K562 (cell line): ENCODE results near the gene RNASET2. TPM values are rescaled to one million over a fixed set of nuclear protein-coding genes. Genes with fewer than 3 reads are reported as not detected.

Source experiments
- ARHGAP35 ChIP-seq: fragments of 450-650 bp; IDR thresholded peaks from 2 replicates; pipeline ENCODE4 v1.6.1; 2018; ENCODE audit not compliant: partially characterized antibody
- CEBPB ChIP-seq: fragments of 450-650 bp; IDR thresholded peaks from 2 replicates; pipeline ENCODE4 v1.6.1; 2016; ENCODE audit warnings: missing genetic modification characterization, missing compliant biosample characterization
- EGR1 ChIP-seq: fragments of 450-650 bp; conservative IDR thresholded peaks from 2 replicates; pipeline ENCODE4 v1.6.1; 2017; ENCODE audit warnings: mild to moderate bottlenecking
- ETS2 ChIP-seq: IDR thresholded peaks from 2 replicates; pipeline ENCODE4 v1.6.1; 2016; ENCODE audit warnings: borderline replicate concordance, missing genetic modification characterization, mild to moderate bottlenecking, moderate library complexity, missing compliant biosample characterization; ENCODE audit not compliant: poor library complexity, severe bottlenecking
- HNRNPH1 ChIP-seq: fragments of 200-400 bp; formaldehyde crosslinking; optimal IDR thresholded peaks from 2 replicates; pipeline ENCODE3; 2017; ENCODE audit warnings: low read depth, mild to moderate bottlenecking, low read length, moderate library complexity
- KAT8 ChIP-seq: fragments of 450-650 bp; IDR thresholded peaks from 2 replicates; pipeline ENCODE4 v1.6.1; 2016; ENCODE audit warnings: low read depth, mild to moderate bottlenecking
- LCOR ChIP-seq: sonication (generic); formaldehyde crosslinking; IDR thresholded peaks from 2 replicates; pipeline ENCODE4 v1.8.0; 2022; ENCODE audit warnings: mild to moderate bottlenecking, missing genetic modification reagents
- NBN ChIP-seq: fragments of 450-650 bp; IDR thresholded peaks from 2 replicates; pipeline ENCODE4 v1.6.1; 2016; ENCODE audit warnings: low read depth, mild to moderate bottlenecking
- NFRKB ChIP-seq: fragments of 450-650 bp; IDR thresholded peaks from 2 replicates; pipeline ENCODE4 v1.6.1; 2016; ENCODE audit warnings: low read depth
- NFYB ChIP-seq: IDR thresholded peaks from 2 replicates; pipeline ENCODE4 v1.6.1; 2011; ENCODE audit warnings: mild to moderate bottlenecking, moderate library complexity; ENCODE audit not compliant: insufficient read length; ENCODE audit errors: extremely low read depth
- NR2C2 ChIP-seq, 2 experiments: fragments of 200-800 bp in 1 of 2; sonication (Bioruptor generic) in 1 of 2; sonication (generic) in 1 of 2; formaldehyde crosslinking in 1 of 2; IDR thresholded peaks; 2 replicates each; pipeline versions ENCODE4 v1.6.1 to v1.8.0; 2016 to 2022; ENCODE audit warnings: mild to moderate bottlenecking in 1 of 2, missing compliant biosample characterization in 1 of 2, missing genetic modification characterization in 1 of 2, missing genetic modification reagents in 1 of 2
- SMARCA4 ChIP-seq: fragments of 450-650 bp; IDR thresholded peaks from 2 replicates; pipeline ENCODE4 v1.6.1; 2016
- SP1 ChIP-seq: sonication (generic); formaldehyde crosslinking; IDR thresholded peaks from 2 replicates; pipeline ENCODE4 v1.8.1; 2022; ENCODE audit warnings: mild to moderate bottlenecking, missing genetic modification reagents
- TAF15 ChIP-seq: fragments of 200-400 bp; formaldehyde crosslinking; IDR thresholded peaks from 2 replicates; pipeline ENCODE4 v1.6.1; 2017; ENCODE audit warnings: mild to moderate bottlenecking, low read depth, low read length, moderate library complexity
- TRIM24 ChIP-seq, 2 experiments: fragments of 450-650 bp; IDR thresholded peaks; 2 replicates each; pipeline ENCODE4 v1.6.1; 2016
- ZC3H8 ChIP-seq: fragments of 450-650 bp; IDR thresholded peaks from 2 replicates; pipeline ENCODE4 v1.6.1; 2017
- ZFP1 ChIP-seq: fragments of 450-650 bp; formaldehyde crosslinking; IDR thresholded peaks from 2 replicates; pipeline ENCODE4 v1.4.0; 2020; ENCODE audit warnings: mild to moderate bottlenecking, mixed read lengths
- ZNF217 ChIP-seq: sonication (generic); formaldehyde crosslinking; IDR thresholded peaks from 2 replicates; pipeline ENCODE4 v1.8.0; 2022; ENCODE audit warnings: mild to moderate bottlenecking, missing genetic modification reagents
- ZNF253 ChIP-seq: fragments of 250-450 bp; sonication (Bioruptor Pico); conservative IDR thresholded peaks from 2 replicates; pipeline ENCODE4 v1.6.1; 2021; ENCODE audit warnings: mild to moderate bottlenecking
- ZNF507 ChIP-seq: conservative IDR thresholded peaks from 2 replicates; pipeline ENCODE4 v1.6.1; 2017; ENCODE audit warnings: missing genetic modification characterization, missing compliant biosample characterization
- ZNF707 ChIP-seq: fragments of 250-450 bp; sonication (Bioruptor Pico); conservative IDR thresholded peaks from 2 replicates; pipeline ENCODE4 v1.8.0; 2022; ENCODE audit warnings: inconsistent platforms, mild to moderate bottlenecking, moderate library complexity
- polyA plus RNA-seq, 8 experiments: library from polyadenylated mRNA; depleted of rRNA in 4 of 8; stranded (reverse) in 5 of 8; unstranded in 3 of 8; fragments of >200 nt; fragmentation: Nextera tagmentation in 2 of 8; fragmentation: Illumina TruSeq in 1 of 8; extraction: Ambion mirVana in 2 of 8; extraction: Trizol in 1 of 8; gene quantifications; 2 replicates each; pipeline versions ENCODE4 v1.2.1 to v1.2.3, GENCODE V29; 2011 to 2014; ENCODE audit warnings: inconsistent platforms in 1 of 8, missing spikeins in 1 of 8
- total RNA-seq, 7 experiments: library from RNA; depleted of rRNA in 6 of 7; stranded (reverse); fragments of >200 nt in 6 of 7; fragmentation: Illumina TruSeq in 2 of 7; extraction: Trizol in 2 of 7; gene quantifications; 2 replicates each; pipeline versions ENCODE4 v1.2.1 to v1.2.3, GENCODE V29; 2011 to 2021; ENCODE audit warnings: low replicate concordance in 1 of 7
- TF ChIP-seq, protein P1 (sequence below), 2 experiments: fragments of 200-800 bp in 1 of 2; sonication (Bioruptor generic) in 1 of 2; sonication (generic) in 1 of 2; formaldehyde crosslinking in 1 of 2; IDR thresholded peaks in 1 of 2; conservative IDR thresholded peaks in 1 of 2; 2 replicates each; pipeline versions ENCODE4 v1.5.0 to v1.6.1; 2016 to 2020; ENCODE audit warnings: missing compliant biosample characterization in 1 of 2, missing genetic modification characterization in 1 of 2, missing genetic modification reagents in 1 of 2
- TF ChIP-seq, protein P2 (sequence below): sonication (generic); IDR thresholded peaks from 2 replicates; pipeline ENCODE4 v1.6.1; 2016
- TF ChIP-seq, protein P3 (sequence below): sonication (generic); formaldehyde crosslinking; IDR thresholded peaks from 2 replicates; pipeline ENCODE4 v1.8.1; 2022; ENCODE audit warnings: missing genetic modification reagents
- TF ChIP-seq, protein P4 (sequence below): fragments of 250-450 bp; sonication (Bioruptor Pico); IDR thresholded peaks from 2 replicates; pipeline ENCODE4 v1.8.0; 2022; ENCODE audit warnings: inconsistent platforms, mild to moderate bottlenecking, moderate library complexity, borderline replicate concordance

Gene RNASET2
- total and polyA plus RNA-seq, 9 of the 15 experiments (the other 6 are each of a cell fraction or from before 2014, with no cell fraction given), result 7.4 to 141 (median 91.3) TPM

DNA sequence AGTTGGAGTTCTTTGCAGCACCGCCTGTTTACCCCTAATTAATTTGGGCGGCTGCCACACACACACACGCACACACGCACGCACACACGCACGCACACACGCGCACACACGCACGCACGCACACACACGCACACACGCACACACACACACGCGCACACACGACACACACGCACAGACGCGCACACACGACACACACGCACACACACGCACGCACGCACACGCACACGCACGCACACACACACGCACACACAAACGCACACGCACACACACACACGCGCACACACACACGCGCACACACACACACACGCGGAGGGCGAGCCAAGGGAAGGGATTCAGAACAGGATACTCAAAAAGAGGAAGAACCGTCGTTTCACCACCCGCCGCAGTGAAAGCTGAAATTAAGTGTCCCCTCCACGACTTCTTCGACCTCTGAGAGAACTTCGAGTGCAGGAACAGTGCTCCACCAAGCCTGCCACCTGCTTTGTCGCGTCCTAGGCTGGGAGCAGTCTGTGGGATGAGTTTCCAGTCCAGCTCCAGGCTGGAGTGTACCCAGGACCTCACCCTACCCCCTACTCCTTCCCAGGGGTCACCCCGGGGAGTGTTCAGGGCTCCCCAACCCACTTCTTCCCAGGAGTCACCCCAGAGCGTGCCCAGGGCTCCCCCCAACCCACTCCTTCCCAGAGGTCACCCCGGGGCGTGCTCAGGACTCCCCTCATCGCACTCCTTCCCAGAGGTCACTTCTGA is 1.1 kb downstream of the RNASET2 start (continued):
- TF ChIP-seq, protein P1, sequence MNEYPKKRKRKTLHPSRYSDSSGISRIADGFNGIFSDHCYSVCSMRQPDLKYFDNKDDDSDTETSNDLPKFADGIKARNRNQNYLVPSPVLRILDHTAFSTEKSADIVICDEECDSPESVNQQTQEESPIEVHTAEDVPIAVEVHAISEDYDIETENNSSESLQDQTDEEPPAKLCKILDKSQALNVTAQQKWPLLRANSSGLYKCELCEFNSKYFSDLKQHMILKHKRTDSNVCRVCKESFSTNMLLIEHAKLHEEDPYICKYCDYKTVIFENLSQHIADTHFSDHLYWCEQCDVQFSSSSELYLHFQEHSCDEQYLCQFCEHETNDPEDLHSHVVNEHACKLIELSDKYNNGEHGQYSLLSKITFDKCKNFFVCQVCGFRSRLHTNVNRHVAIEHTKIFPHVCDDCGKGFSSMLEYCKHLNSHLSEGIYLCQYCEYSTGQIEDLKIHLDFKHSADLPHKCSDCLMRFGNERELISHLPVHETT (CRISPR knock-in tag; conservative IDR thresholded peaks at IDR 0.05 in 1 of 2, IDR thresholded peaks at IDR 0.05 in 1 of 2), result peak in 1 of 2 experiments; percentile 69; a peak in 1 of 4 replicates
- TF ChIP-seq ZNF217 (no peak), TAF15 (no peak), ZFP1 (CRISPR knock-in tag) (no peak), SP1 (CRISPR knock-in tag) (peak; percentile 57; the same call in 1 of the 2 replicates), NFRKB (no peak), ETS2 (tag) (no peak), ARHGAP35 (no peak), SMARCA4 (no peak), NR2C2 (CRISPR knock-in tag; IDR thresholded peaks at IDR 0.05) (no peak), NR2C2 (tag; IDR thresholded peaks at IDR 0.05) (peak; percentile 21; the same call in 1 of the 2 replicates), ZNF253 (CRISPR knock-in tag) (no peak), NBN (no peak), TRIM24 (IDR thresholded peaks at IDR 0.05) (peak in 1 of 2 experiments; percentile 31; a peak in 1 of 4 replicates), KAT8 (no peak), CEBPB (tag) (no peak), LCOR (no peak), NFYB (no peak), ZNF707 (CRISPR knock-in tag) (0 out of 2 replicates have a peak, but pooled peaks have one; percentile 35), EGR1 (no peak), ZNF507 (tag) (no peak), HNRNPH1 (no peak), ZC3H8 (0 out of 2 replicates have a peak, but pooled peaks have one; percentile 14)
- TF ChIP-seq, protein P2, sequence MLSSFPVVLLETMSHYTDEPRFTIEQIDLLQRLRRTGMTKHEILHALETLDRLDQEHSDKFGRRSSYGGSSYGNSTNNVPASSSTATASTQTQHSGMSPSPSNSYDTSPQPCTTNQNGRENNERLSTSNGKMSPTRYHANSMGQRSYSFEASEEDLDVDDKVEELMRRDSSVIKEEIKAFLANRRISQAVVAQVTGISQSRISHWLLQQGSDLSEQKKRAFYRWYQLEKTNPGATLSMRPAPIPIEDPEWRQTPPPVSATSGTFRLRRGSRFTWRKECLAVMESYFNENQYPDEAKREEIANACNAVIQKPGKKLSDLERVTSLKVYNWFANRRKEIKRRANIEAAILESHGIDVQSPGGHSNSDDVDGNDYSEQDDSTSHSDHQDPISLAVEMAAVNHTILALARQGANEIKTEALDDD, result no peak
- TF ChIP-seq, protein P3, sequence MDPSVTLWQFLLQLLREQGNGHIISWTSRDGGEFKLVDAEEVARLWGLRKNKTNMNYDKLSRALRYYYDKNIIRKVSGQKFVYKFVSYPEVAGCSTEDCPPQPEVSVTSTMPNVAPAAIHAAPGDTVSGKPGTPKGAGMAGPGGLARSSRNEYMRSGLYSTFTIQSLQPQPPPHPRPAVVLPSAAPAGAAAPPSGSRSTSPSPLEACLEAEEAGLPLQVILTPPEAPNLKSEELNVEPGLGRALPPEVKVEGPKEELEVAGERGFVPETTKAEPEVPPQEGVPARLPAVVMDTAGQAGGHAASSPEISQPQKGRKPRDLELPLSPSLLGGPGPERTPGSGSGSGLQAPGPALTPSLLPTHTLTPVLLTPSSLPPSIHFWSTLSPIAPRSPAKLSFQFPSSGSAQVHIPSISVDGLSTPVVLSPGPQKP (CRISPR knock-in tag), result no peak
- TF ChIP-seq, protein P4, sequence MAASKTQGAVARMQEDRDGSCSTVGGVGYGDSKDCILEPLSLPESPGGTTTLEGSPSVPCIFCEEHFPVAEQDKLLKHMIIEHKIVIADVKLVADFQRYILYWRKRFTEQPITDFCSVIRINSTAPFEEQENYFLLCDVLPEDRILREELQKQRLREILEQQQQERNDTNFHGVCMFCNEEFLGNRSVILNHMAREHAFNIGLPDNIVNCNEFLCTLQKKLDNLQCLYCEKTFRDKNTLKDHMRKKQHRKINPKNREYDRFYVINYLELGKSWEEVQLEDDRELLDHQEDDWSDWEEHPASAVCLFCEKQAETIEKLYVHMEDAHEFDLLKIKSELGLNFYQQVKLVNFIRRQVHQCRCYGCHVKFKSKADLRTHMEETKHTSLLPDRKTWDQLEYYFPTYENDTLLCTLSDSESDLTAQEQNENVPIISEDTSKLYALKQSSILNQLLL (CRISPR knock-in tag), result no peak
